ENCODE results near the gene OSBPL2.

DNA sequence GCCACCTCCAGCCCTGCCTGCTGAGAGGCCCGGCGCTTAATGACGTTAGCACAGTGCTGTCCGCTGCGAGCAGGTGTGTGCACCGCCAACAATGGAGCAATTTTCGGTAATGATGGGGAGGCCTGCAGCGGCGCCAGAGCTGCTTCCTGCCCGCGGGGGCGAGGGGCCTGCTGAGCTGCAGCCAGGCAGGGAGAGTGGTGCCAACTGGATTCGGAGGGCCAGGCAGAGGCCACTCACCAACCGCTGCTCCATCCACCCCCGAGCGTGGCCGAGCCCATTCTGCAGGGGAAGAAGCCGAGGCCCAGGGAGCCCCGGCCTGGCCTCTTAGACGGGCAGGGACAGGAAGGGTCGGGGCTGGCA, 27.8 kb upstream of the OSBPL2 start:
- no peak for TF ChIP-seq POLR2A (IDR thresholded peaks at IDR 0.05)
- TF ChIP-seq, protein P1, sequence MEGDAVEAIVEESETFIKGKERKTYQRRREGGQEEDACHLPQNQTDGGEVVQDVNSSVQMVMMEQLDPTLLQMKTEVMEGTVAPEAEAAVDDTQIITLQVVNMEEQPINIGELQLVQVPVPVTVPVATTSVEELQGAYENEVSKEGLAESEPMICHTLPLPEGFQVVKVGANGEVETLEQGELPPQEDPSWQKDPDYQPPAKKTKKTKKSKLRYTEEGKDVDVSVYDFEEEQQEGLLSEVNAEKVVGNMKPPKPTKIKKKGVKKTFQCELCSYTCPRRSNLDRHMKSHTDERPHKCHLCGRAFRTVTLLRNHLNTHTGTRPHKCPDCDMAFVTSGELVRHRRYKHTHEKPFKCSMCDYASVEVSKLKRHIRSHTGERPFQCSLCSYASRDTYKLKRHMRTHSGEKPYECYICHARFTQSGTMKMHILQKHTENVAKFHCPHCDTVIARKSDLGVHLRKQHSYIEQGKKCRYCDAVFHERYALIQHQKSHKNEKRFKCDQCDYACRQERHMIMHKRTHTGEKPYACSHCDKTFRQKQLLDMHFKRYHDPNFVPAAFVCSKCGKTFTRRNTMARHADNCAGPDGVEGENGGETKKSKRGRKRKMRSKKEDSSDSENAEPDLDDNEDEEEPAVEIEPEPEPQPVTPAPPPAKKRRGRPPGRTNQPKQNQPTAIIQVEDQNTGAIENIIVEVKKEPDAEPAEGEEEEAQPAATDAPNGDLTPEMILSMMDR (IDR thresholded peaks at IDR 0.05) = no peak
